Activated effector memory CD4-positive, alpha-beta T cell treated with Interleukin-2 at 50 U/mL for 16 hours (primary cell): ENCODE measurements around the gene SDR9C7.
"Not testable (repeated sequence)": the region's sequence is repeated elsewhere in the genome, so short reads cannot be mapped to it uniquely, and the experiment has no call there.

Experiments
- DNase-seq: peaks from one replicate; pipeline ENCODE4 v3.0.0-alpha.2; 2020

The SDR9C7 gene

GRCh38 chr12:56914256-56914655 lies 20.0 kb downstream of the SDR9C7 start:
- DNase-seq, result no peak

- DNase-seq, result not testable (repeated sequence)
These were observed 24.8 kb downstream of the SDR9C7 start for GRCh38 chr12:56909403-56909802.

- DNase-seq, result no peak
These were observed 26.1 kb downstream of the SDR9C7 start for GRCh38 chr12:56908136-56908535.

GRCh38 chr12:56905852-56906251 lies 28.4 kb downstream of the SDR9C7 start:
- DNase-seq, result no peak

GRCh38 chr12:56903374-56903773 lies 30.8 kb downstream of the SDR9C7 start:
- DNase-seq, result no peak

GRCh38 chr12:56901313-56901712 lies 32.9 kb downstream of the SDR9C7 start:
- not testable (repeated sequence) for DNase-seq

GRCh38 chr12:56900583-56900982 lies 33.6 kb downstream of the SDR9C7 start:
- no peak for DNase-seq

GRCh38 chr12:56898938-56899337 lies 35.3 kb downstream of the SDR9C7 start:
- no peak for DNase-seq

- DNase-seq, result no peak
These were observed 36.3 kb downstream of the SDR9C7 start for GRCh38 chr12:56897844-56898361.

- DNase-seq, result no peak
These were observed 38.1 kb downstream of the SDR9C7 start for GRCh38 chr12:56896082-56896481.

GRCh38 chr12:56894698-56895368 lies 39.4 kb downstream of the SDR9C7 start:
- DNase-seq, result no peak

GRCh38 chr12:56891885-56892284 lies 42.3 kb downstream of the SDR9C7 start:
- DNase-seq, result not testable (repeated sequence)

GRCh38 chr12:56886319-56886718 lies 47.9 kb downstream of the SDR9C7 start:
- no peak for DNase-seq

- no peak for DNase-seq
These were observed 48.9 kb downstream of the SDR9C7 start for GRCh38 chr12:56885316-56885715.

GRCh38 chr12:56884421-56884820 lies 49.8 kb downstream of the SDR9C7 start:
- no peak for DNase-seq

GRCh38 chr12:56882407-56882806 lies 51.8 kb downstream of the SDR9C7 start:
- DNase-seq, result not testable (repeated sequence)

GRCh38 chr12:56880125-56880992 lies 53.8 kb downstream of the SDR9C7 start:
- DNase-seq, result no peak

- not testable (repeated sequence) for DNase-seq
These were observed 54.7 kb downstream of the SDR9C7 start for GRCh38 chr12:56879240-56880124.

- DNase-seq, result no peak
These were observed 56.2 kb downstream of the SDR9C7 start for GRCh38 chr12:56878010-56878339.

- no peak for DNase-seq
These were observed 56.8 kb downstream of the SDR9C7 start for GRCh38 chr12:56877195-56878009.

- no peak for DNase-seq
These were observed 59.4 kb downstream of the SDR9C7 start for GRCh38 chr12:56874821-56875220.

- DNase-seq, result no peak
These were observed 60.8 kb downstream of the SDR9C7 start for GRCh38 chr12:56873382-56873781.
